Measurements from ENCODE around the gene PAPPA. TPM values are rescaled to one million over a fixed set of nuclear protein-coding genes. Genes with fewer than 3 reads are reported as not detected.

Gene PAPPA
- total and polyA plus RNA-seq, 2 of the 8 experiments (the other 6 are each of a cell fraction or from before 2014, with no cell fraction given), result 0.18 to 0.63 TPM

GRCh38 chr9:116251366-116251765, 97.8 kb downstream of the PAPPA start (continued):
- TF ChIP-seq ATF3 (IDR thresholded peaks at IDR 0.05; ENCODE audit: insufficient read depth, low read depth, low read length), result no peak
- TF ChIP-seq SP2 (IDR thresholded peaks at IDR 0.05; ENCODE audit: low read length), result no peak
- TF ChIP-seq RFX5 (IDR thresholded peaks at IDR 0.05; ENCODE audit: borderline replicate concordance, low read depth, low read length), result no peak
- TF ChIP-seq BACH1 (IDR thresholded peaks at IDR 0.05; ENCODE audit: low read length), result no peak
- no peak for TF ChIP-seq EZH2 (IDR thresholded peaks at IDR 0.05; ENCODE audit: low read depth, low read length, severe bottlenecking)
- no peak for TF ChIP-seq RBBP5 (IDR thresholded peaks at IDR 0.05; ENCODE audit: borderline replicate concordance, low read depth, low read length)
- no peak for TF ChIP-seq SIX5 (IDR thresholded peaks at IDR 0.05; ENCODE audit: low read depth, low read length)
- no peak for TF ChIP-seq CEBPB (IDR thresholded peaks at IDR 0.05; ENCODE audit: low read depth, low read length)
- TF ChIP-seq SAP30 (IDR thresholded peaks at IDR 0.05; ENCODE audit: insufficient read depth, insufficient replicate concordance, low read length), result no peak
- TF ChIP-seq POU5F1 (IDR thresholded peaks at IDR 0.05; ENCODE audit: low read depth, low read length), result no peak

Measured in H1 (cell line).